HFFc6 (cell line): Measurements from ENCODE around the gene CLDN34. TPM values are rescaled to one million over a fixed set of nuclear protein-coding genes. Genes with fewer than 3 reads are reported as not detected.

Experiments
- DNase-seq: peaks from one replicate; pipeline ENCODE4 v3.0.0-alpha.2; 2018
- H3K27ac Mint-ChIP-seq: 2 replicates; pipeline ENCODE4 v1.8.0; 2020; ENCODE audit warnings: mild to moderate bottlenecking, mixed read lengths
- H3K27me3 Mint-ChIP-seq: 2 replicates; pipeline ENCODE4 v1.8.0; 2021; ENCODE audit warnings: mild to moderate bottlenecking, moderate library complexity, mixed read lengths; ENCODE audit not compliant: insufficient read depth
- H3K36me3 Mint-ChIP-seq: 2 replicates; pipeline ENCODE4 v1.8.0; 2021; ENCODE audit warnings: low read depth, mixed read lengths
- H3K4me1 Mint-ChIP-seq: 2 replicates; pipeline ENCODE4 v1.8.0; 2020; ENCODE audit warnings: low read depth, mixed read lengths
- H3K4me3 Mint-ChIP-seq: 2 replicates; pipeline ENCODE4 v1.8.0; 2020; ENCODE audit warnings: mild to moderate bottlenecking, moderate library complexity, mixed read lengths
- H3K9me3 Mint-ChIP-seq: 2 replicates; pipeline ENCODE4 v1.8.0; 2020; ENCODE audit warnings: mild to moderate bottlenecking, mixed read lengths
- CTCF ChIP-seq: fragments of 200-600 bp; sonication (generic); IDR thresholded peaks from 2 replicates; pipeline ENCODE4 v1.5.0; 2021; ENCODE audit warnings: antibody characterized with exemption, mild to moderate bottlenecking
- total RNA-seq, 6 experiments: library from RNA; stranded (reverse); fragmentation: NEBNext Ultra II Directional; extraction: Animal tissue kit (Norgen Biotek cat#: 25700); gene quantifications; 2 replicates in 1 of 6; 3 replicates in 5 of 6; pipeline ENCODE4 v1.2.3, GENCODE V29; 2021

Gene CLDN34
- total RNA-seq, 6 experiments from 2014 or later = not detected

- Mint-ChIP-seq H3K27me3 (peaks cover 4% of the 10 kb centered on the region), H3K27ac (peak overlapping the region; percentile 57; the same call in 1 of the 2 replicates), H3K36me3 (0 out of 2 replicates have a peak, but pooled peaks cover 3% of the 10 kb centered on the region), H3K9me3 (no peaks in the 10 kb centered on the region), H3K4me1 (peaks cover 60% of the 10 kb centered on the region), H3K4me3 (peak overlapping the region; percentile 80)
- DNase-seq = peak; percentile 82
- TF ChIP-seq CTCF = no peak
These were observed 47.5 kb downstream of the CLDN34 start for GRCh38 chrX:10014462-10015354.

GRCh38 chrX:10015355-10015722 is 48.2 kb downstream of the CLDN34 start:
- H3K36me3 Mint-ChIP-seq = 0 out of 2 replicates have a peak, but pooled peaks cover 3% of the 10 kb centered on the region
- peaks cover 4% of the 10 kb centered on the region for H3K27me3 Mint-ChIP-seq
- no peak overlapping the region for H3K27ac Mint-ChIP-seq
- no peak for DNase-seq
- no peak overlapping the region for H3K4me3 Mint-ChIP-seq
- no peak for TF ChIP-seq CTCF
- H3K9me3 Mint-ChIP-seq = no peaks in the 10 kb centered on the region
- peaks cover 56% of the 10 kb centered on the region for H3K4me1 Mint-ChIP-seq

- H3K4me3 Mint-ChIP-seq = peak overlapping the region; percentile 84
- peak overlapping the region; percentile 62 for H3K27ac Mint-ChIP-seq
- no peak for DNase-seq
- H3K36me3 Mint-ChIP-seq = 0 out of 2 replicates have a peak, but pooled peaks cover 3% of the 10 kb centered on the region
- peaks cover 4% of the 10 kb centered on the region for H3K27me3 Mint-ChIP-seq
- H3K9me3 Mint-ChIP-seq = no peaks in the 10 kb centered on the region
- peaks cover 56% of the 10 kb centered on the region for H3K4me1 Mint-ChIP-seq
- TF ChIP-seq CTCF = no peak
These were observed 48.8 kb downstream of the CLDN34 start for GRCh38 chrX:10015723-10016518.

- Mint-ChIP-seq H3K9me3 (no peaks in the 10 kb centered on the region), H3K27me3 (peaks cover 4% of the 10 kb centered on the region), H3K27ac (peak overlapping the region; percentile 62), H3K4me1 (peaks cover 55% of the 10 kb centered on the region), H3K4me3 (peak overlapping the region; percentile 84), H3K36me3 (0 out of 2 replicates have a peak, but pooled peaks cover 3% of the 10 kb centered on the region)
- no peak for TF ChIP-seq CTCF
- no peak for DNase-seq
These were observed 49.5 kb downstream of the CLDN34 start for GRCh38 chrX:10016519-10017132.

- peak overlapping the region; percentile 62 for H3K27ac Mint-ChIP-seq
- H3K4me3 Mint-ChIP-seq = peak overlapping the region; percentile 84
- peaks cover 7% of the 10 kb centered on the region; the same call in 1 of the 2 replicates for H3K36me3 Mint-ChIP-seq
- DNase-seq = peak; percentile 81
- peaks cover 59% of the 10 kb centered on the region for H3K4me1 Mint-ChIP-seq
- peak; percentile 35; the same call in 1 of the 2 replicates for TF ChIP-seq CTCF
- no peaks in the 10 kb centered on the region for H3K9me3 Mint-ChIP-seq
- H3K27me3 Mint-ChIP-seq = peaks cover 2% of the 10 kb centered on the region; the same call in 1 of the 2 replicates
These were observed 50.7 kb downstream of the CLDN34 start for GRCh38 chrX:10017872-10018271.
